ENCODE data around the gene PRUNE2. TPM values are rescaled to one million over a fixed set of nuclear protein-coding genes. Genes with fewer than 3 reads are reported as not detected.

Gene PRUNE2
- total RNA-seq, 1 experiment from 2014 or later: 0.48 TPM

GRCh38 chr9:76887003-76887821 lies 18.7 kb downstream of the PRUNE2 start:
- Histone ChIP-seq H3K9ac (ENCODE audit: low read length) (no peak overlapping the region), H3K9me3 (ENCODE audit: low read length) (no peaks in the 10 kb centered on the region), H4K20me1 (ENCODE audit: insufficient read depth, low read depth, low read length) (no peaks in the 10 kb centered on the region), H3K79me2 (ENCODE audit: low read length) (no peaks in the 10 kb centered on the region), H3K4me1 (ENCODE audit: low read length) (no peaks in the 10 kb centered on the region; the same call in 1 of the 2 replicates), H3K27ac (ENCODE audit: low read length) (no peak overlapping the region), H3K27me3 (ENCODE audit: low read length) (no peaks in the 10 kb centered on the region), H2AFZ (ENCODE audit: low read length) (no peak overlapping the region), H3K36me3 (ENCODE audit: insufficient read depth, low read length) (no peaks in the 10 kb centered on the region), H3K4me3 (ENCODE audit: low read length) (no peak overlapping the region), H3K9me2 (replicated peaks; ENCODE audit: insufficient read depth, low read length) (no peaks in the 10 kb centered on the region), H3K4me2 (ENCODE audit: low read depth, low read length, poor library complexity, severe bottlenecking) (no peak overlapping the region)
- DNase-seq: no peak

GRCh38 chr9:76886318-76886717 lies 19.6 kb downstream of the PRUNE2 start:
- H3K9ac ChIP-seq (ENCODE audit: low read length): no peak overlapping the region
- H3K4me2 ChIP-seq (ENCODE audit: low read depth, low read length, poor library complexity, severe bottlenecking): no peak overlapping the region
- no peak overlapping the region for H3K4me3 ChIP-seq (ENCODE audit: low read length)
- H3K27ac ChIP-seq (ENCODE audit: low read length): no peak overlapping the region
- no peak for DNase-seq
- no peaks in the 10 kb centered on the region; the same call in 1 of the 2 replicates for H3K4me1 ChIP-seq (ENCODE audit: low read length)
- no peaks in the 10 kb centered on the region for H3K27me3 ChIP-seq (ENCODE audit: low read length)
- no peaks in the 10 kb centered on the region for H4K20me1 ChIP-seq (ENCODE audit: insufficient read depth, low read depth, low read length)
- no peaks in the 10 kb centered on the region for H3K9me2 ChIP-seq (replicated peaks; ENCODE audit: insufficient read depth, low read length)
- H3K79me2 ChIP-seq (ENCODE audit: low read length): no peaks in the 10 kb centered on the region
- no peaks in the 10 kb centered on the region for H3K36me3 ChIP-seq (ENCODE audit: insufficient read depth, low read length)
- no peaks in the 10 kb centered on the region for H3K9me3 ChIP-seq (ENCODE audit: low read length)
- H2AFZ ChIP-seq (ENCODE audit: low read length): no peak overlapping the region

GRCh38 chr9:76884823-76885222 lies 21.1 kb downstream of the PRUNE2 start:
- Histone ChIP-seq H3K36me3 (ENCODE audit: insufficient read depth, low read length) (no peaks in the 10 kb centered on the region), H3K27me3 (ENCODE audit: low read length) (no peaks in the 10 kb centered on the region), H2AFZ (ENCODE audit: low read length) (no peak overlapping the region), H3K9me3 (ENCODE audit: low read length) (no peaks in the 10 kb centered on the region), H3K27ac (ENCODE audit: low read length) (no peak overlapping the region), H3K79me2 (ENCODE audit: low read length) (no peaks in the 10 kb centered on the region), H4K20me1 (ENCODE audit: insufficient read depth, low read depth, low read length) (no peaks in the 10 kb centered on the region), H3K4me1 (ENCODE audit: low read length) (no peaks in the 10 kb centered on the region; the same call in 1 of the 2 replicates), H3K9me2 (replicated peaks; ENCODE audit: insufficient read depth, low read length) (no peaks in the 10 kb centered on the region), H3K4me3 (ENCODE audit: low read length) (no peak overlapping the region), H3K9ac (ENCODE audit: low read length) (no peak overlapping the region), H3K4me2 (ENCODE audit: low read depth, low read length, poor library complexity, severe bottlenecking) (no peak overlapping the region)
- no peak for DNase-seq

GRCh38 chr9:76883341-76883855 lies 22.5 kb downstream of the PRUNE2 start:
- H3K27me3 ChIP-seq (ENCODE audit: low read length): no peaks in the 10 kb centered on the region
- H3K36me3 ChIP-seq (ENCODE audit: insufficient read depth, low read length): no peaks in the 10 kb centered on the region
- H3K79me2 ChIP-seq (ENCODE audit: low read length): no peaks in the 10 kb centered on the region
- no peak overlapping the region for H2AFZ ChIP-seq (ENCODE audit: low read length)
- H3K9me2 ChIP-seq (replicated peaks; ENCODE audit: insufficient read depth, low read length): no peaks in the 10 kb centered on the region
- no peaks in the 10 kb centered on the region for H4K20me1 ChIP-seq (ENCODE audit: insufficient read depth, low read depth, low read length)
- H3K9ac ChIP-seq (ENCODE audit: low read length): no peak overlapping the region
- no peaks in the 10 kb centered on the region; the same call in 1 of the 2 replicates for H3K4me1 ChIP-seq (ENCODE audit: low read length)
- H3K4me2 ChIP-seq (ENCODE audit: low read depth, low read length, poor library complexity, severe bottlenecking): no peak overlapping the region
- no peaks in the 10 kb centered on the region for H3K9me3 ChIP-seq (ENCODE audit: low read length)
- no peak overlapping the region for H3K27ac ChIP-seq (ENCODE audit: low read length)
- no peak overlapping the region for H3K4me3 ChIP-seq (ENCODE audit: low read length)
- no peak for DNase-seq

- Histone ChIP-seq H3K9ac (ENCODE audit: low read length) (no peak overlapping the region), H2AFZ (ENCODE audit: low read length) (no peak overlapping the region), H3K36me3 (ENCODE audit: insufficient read depth, low read length) (no peaks in the 10 kb centered on the region), H3K79me2 (ENCODE audit: low read length) (no peaks in the 10 kb centered on the region), H3K4me2 (ENCODE audit: low read depth, low read length, poor library complexity, severe bottlenecking) (no peak overlapping the region), H4K20me1 (ENCODE audit: insufficient read depth, low read depth, low read length) (no peaks in the 10 kb centered on the region), H3K4me1 (ENCODE audit: low read length) (no peaks in the 10 kb centered on the region; the same call in 1 of the 2 replicates), H3K27ac (ENCODE audit: low read length) (no peak overlapping the region), H3K4me3 (ENCODE audit: low read length) (no peak overlapping the region), H3K9me2 (replicated peaks; ENCODE audit: insufficient read depth, low read length) (no peaks in the 10 kb centered on the region), H3K27me3 (ENCODE audit: low read length) (no peaks in the 10 kb centered on the region), H3K9me3 (ENCODE audit: low read length) (no peaks in the 10 kb centered on the region)
- DNase-seq: no peak
These were observed 23.2 kb downstream of the PRUNE2 start for GRCh38 chr9:76882686-76883085.

GRCh38 chr9:76880210-76880609 lies 25.7 kb downstream of the PRUNE2 start:
- H3K9me3 ChIP-seq (ENCODE audit: low read length): no peaks in the 10 kb centered on the region
- no peak overlapping the region for H3K27ac ChIP-seq (ENCODE audit: low read length)
- no peak overlapping the region for H3K9ac ChIP-seq (ENCODE audit: low read length)
- H2AFZ ChIP-seq (ENCODE audit: low read length): no peak overlapping the region
- no peaks in the 10 kb centered on the region for H3K27me3 ChIP-seq (ENCODE audit: low read length)
- no peaks in the 10 kb centered on the region for H3K9me2 ChIP-seq (replicated peaks; ENCODE audit: insufficient read depth, low read length)
- no peaks in the 10 kb centered on the region; the same call in 1 of the 2 replicates for H3K4me1 ChIP-seq (ENCODE audit: low read length)
- H3K4me3 ChIP-seq (ENCODE audit: low read length): no peak overlapping the region
- no peaks in the 10 kb centered on the region for H4K20me1 ChIP-seq (ENCODE audit: insufficient read depth, low read depth, low read length)
- no peaks in the 10 kb centered on the region for H3K36me3 ChIP-seq (ENCODE audit: insufficient read depth, low read length)
- no peak overlapping the region for H3K4me2 ChIP-seq (ENCODE audit: low read depth, low read length, poor library complexity, severe bottlenecking)
- DNase-seq: no peak
- no peaks in the 10 kb centered on the region for H3K79me2 ChIP-seq (ENCODE audit: low read length)

- H3K79me2 ChIP-seq (ENCODE audit: low read length): no peaks in the 10 kb centered on the region
- no peak overlapping the region for H2AFZ ChIP-seq (ENCODE audit: low read length)
- H4K20me1 ChIP-seq (ENCODE audit: insufficient read depth, low read depth, low read length): no peaks in the 10 kb centered on the region
- no peaks in the 10 kb centered on the region for H3K27me3 ChIP-seq (ENCODE audit: low read length)
- no peaks in the 10 kb centered on the region for H3K36me3 ChIP-seq (ENCODE audit: insufficient read depth, low read length)
- no peak overlapping the region for H3K9ac ChIP-seq (ENCODE audit: low read length)
- no peak overlapping the region for H3K4me2 ChIP-seq (ENCODE audit: low read depth, low read length, poor library complexity, severe bottlenecking)
- no peak overlapping the region for H3K27ac ChIP-seq (ENCODE audit: low read length)
- no peaks in the 10 kb centered on the region for H3K9me3 ChIP-seq (ENCODE audit: low read length)
- no peaks in the 10 kb centered on the region for H3K9me2 ChIP-seq (replicated peaks; ENCODE audit: insufficient read depth, low read length)
- H3K4me3 ChIP-seq (ENCODE audit: low read length): no peak overlapping the region
- no peaks in the 10 kb centered on the region; the same call in 1 of the 2 replicates for H3K4me1 ChIP-seq (ENCODE audit: low read length)
- DNase-seq: no peak
These were observed 27.0 kb downstream of the PRUNE2 start for GRCh38 chr9:76878933-76879332.

- H3K27me3 ChIP-seq (ENCODE audit: low read length): no peaks in the 10 kb centered on the region
- H3K4me2 ChIP-seq (ENCODE audit: low read depth, low read length, poor library complexity, severe bottlenecking): no peak overlapping the region
- no peak for DNase-seq
- no peak overlapping the region for H3K4me3 ChIP-seq (ENCODE audit: low read length)
- no peaks in the 10 kb centered on the region for H3K36me3 ChIP-seq (ENCODE audit: insufficient read depth, low read length)
- H3K9me3 ChIP-seq (ENCODE audit: low read length): no peaks in the 10 kb centered on the region
- H3K9me2 ChIP-seq (replicated peaks; ENCODE audit: insufficient read depth, low read length): no peaks in the 10 kb centered on the region
- no peaks in the 10 kb centered on the region; the same call in 1 of the 2 replicates for H3K4me1 ChIP-seq (ENCODE audit: low read length)
- H3K9ac ChIP-seq (ENCODE audit: low read length): no peak overlapping the region
- no peak overlapping the region for H3K27ac ChIP-seq (ENCODE audit: low read length)
- no peaks in the 10 kb centered on the region for H3K79me2 ChIP-seq (ENCODE audit: low read length)
- no peaks in the 10 kb centered on the region for H4K20me1 ChIP-seq (ENCODE audit: insufficient read depth, low read depth, low read length)
- no peak overlapping the region for H2AFZ ChIP-seq (ENCODE audit: low read length)
These were observed 28.0 kb downstream of the PRUNE2 start for GRCh38 chr9:76877961-76878360.

Data from Karpas-422 (cell line).